Esophagus squamous epithelium (tissue), 5 donors: ENCODE measurements around the gene KLF15. TPM values are rescaled to one million over a fixed set of nuclear protein-coding genes. Genes with fewer than 3 reads are reported as not detected.

Experiments
- DNase-seq: peaks from one replicate; lab custom pipeline; 2025; lab: John Stamatoyannopoulos, UW
- H3K27ac ChIP-seq, 4 donors: fragments of 200-600 bp; sonication (generic); one replicate each; pipeline ENCODE4 v1.5.1; 2016 to 2019; ENCODE audit warnings: mild to moderate bottlenecking in 1 of 4
- H3K27me3 ChIP-seq, 4 donors: fragments of 200-600 bp; sonication (generic); 1 replicate in 3 of 4; 2 replicates in 1 of 4; pipeline versions ENCODE4 v1.5.1 to v1.6.0; 2017 to 2021; ENCODE audit warnings: antibody characterized with exemption in 1 of 4
- H3K36me3 ChIP-seq, 3 donors: fragments of 200-600 bp; sonication (generic); one replicate each; pipeline ENCODE4 v1.5.1; 2016 to 2019
- H3K4me1 ChIP-seq, 3 donors: fragments of 200-600 bp; sonication (generic); one replicate each; pipeline ENCODE4 v1.5.1; 2017 to 2019
- H3K4me3 ChIP-seq, 4 donors: fragments of 200-600 bp; sonication (generic); 1 replicate in 3 of 4; 2 replicates in 1 of 4; pipeline ENCODE4 v1.5.1; 2016 to 2019; ENCODE audit warnings: mild to moderate bottlenecking in 2 of 4, moderate library complexity in 1 of 4
- H3K9me3 ChIP-seq, 3 donors: fragments of 200-600 bp; sonication (generic); one replicate each; pipeline ENCODE4 v1.5.1; 2016 to 2019
- POLR2A ChIP-seq, 4 donors: fragments of 450-650 bp; IDR thresholded peaks; one replicate each; pipeline ENCODE4 v1.6.1; 2017; ENCODE audit warnings: antibody characterized with exemption in 4 of 4, mild to moderate bottlenecking in 4 of 4, moderate library complexity in 3 of 4
- WGBS, 2 donors: methylation state at CpG; one replicate each; pipeline ENCODE4 v1.1.5; 2018; 5-methylcytosine and 5-hydroxymethylcytosine counted together
- intact Hi-C: fragments of 100-400 bp; cut with DNase I; formaldehyde crosslinking; loops from one replicate; pipeline ENCODE4 v1.15.0; 2022
- total RNA-seq, 4 donors: library from RNA; depleted of rRNA; stranded (reverse); fragments of >200 nt; gene quantifications; one replicate each; pipeline ENCODE4 v1.1.0, GENCODE V29; 2016
- TF ChIP-seq, protein P1 (sequence below), 6 experiments: fragments of 450-650 bp in 4 of 6; fragments of 200-600 bp in 2 of 6; sonication (generic) in 2 of 6; IDR thresholded peaks; one replicate each; pipeline ENCODE4 v1.5.1; 2016 to 2019; ENCODE audit warnings: antibody characterized with exemption in 6 of 6, mild to moderate bottlenecking in 4 of 6, moderate library complexity in 4 of 6
- donor health status: DM: yes; HTN: yes; CAD: no.

The KLF15 gene
- total RNA-seq, 4 donors from 2014 or later = 1.8 to 43.1 (median 7.7) TPM

DNA sequence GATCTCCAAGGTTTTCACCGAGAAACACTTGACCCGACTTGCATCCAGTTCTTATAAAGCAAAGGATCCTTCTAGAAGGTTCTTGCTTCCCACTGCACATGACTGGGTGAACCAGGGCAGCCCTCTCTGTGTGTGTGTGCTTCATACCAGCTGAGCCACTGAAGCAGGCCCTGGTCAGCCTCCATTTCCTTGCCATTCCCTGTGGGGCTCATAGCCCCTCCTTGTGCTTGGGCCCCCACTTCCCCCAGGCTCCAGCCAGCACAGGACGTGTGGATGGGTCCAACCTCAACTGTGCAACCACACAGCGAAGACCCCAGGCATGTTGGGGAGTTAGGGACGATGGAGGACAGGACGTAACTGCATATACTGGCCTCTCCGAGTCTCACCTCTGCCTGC is 15.5 kb downstream of the KLF15 start:
- Histone ChIP-seq H3K4me3 (no peak overlapping the region), H3K4me1 (peaks cover 0 to 7% (median 4%) of the 10 kb centered on the region in 3 donors), H3K27me3 (peaks cover 0 to 7% (median 0%) of the 10 kb centered on the region in 4 donors), H3K27ac (no peak overlapping the region), H3K9me3 (no peaks in the 10 kb centered on the region), H3K36me3 (peaks cover 0 to 29% (median 0%) of the 10 kb centered on the region in 3 donors)
- DNase-seq = no peak
- intact Hi-C loops = no loop called here
- 64 to 94% methylated on average over 4 to 5 of the region's 7 CpGs for WGBS, 2 donors
- TF ChIP-seq, protein P1, sequence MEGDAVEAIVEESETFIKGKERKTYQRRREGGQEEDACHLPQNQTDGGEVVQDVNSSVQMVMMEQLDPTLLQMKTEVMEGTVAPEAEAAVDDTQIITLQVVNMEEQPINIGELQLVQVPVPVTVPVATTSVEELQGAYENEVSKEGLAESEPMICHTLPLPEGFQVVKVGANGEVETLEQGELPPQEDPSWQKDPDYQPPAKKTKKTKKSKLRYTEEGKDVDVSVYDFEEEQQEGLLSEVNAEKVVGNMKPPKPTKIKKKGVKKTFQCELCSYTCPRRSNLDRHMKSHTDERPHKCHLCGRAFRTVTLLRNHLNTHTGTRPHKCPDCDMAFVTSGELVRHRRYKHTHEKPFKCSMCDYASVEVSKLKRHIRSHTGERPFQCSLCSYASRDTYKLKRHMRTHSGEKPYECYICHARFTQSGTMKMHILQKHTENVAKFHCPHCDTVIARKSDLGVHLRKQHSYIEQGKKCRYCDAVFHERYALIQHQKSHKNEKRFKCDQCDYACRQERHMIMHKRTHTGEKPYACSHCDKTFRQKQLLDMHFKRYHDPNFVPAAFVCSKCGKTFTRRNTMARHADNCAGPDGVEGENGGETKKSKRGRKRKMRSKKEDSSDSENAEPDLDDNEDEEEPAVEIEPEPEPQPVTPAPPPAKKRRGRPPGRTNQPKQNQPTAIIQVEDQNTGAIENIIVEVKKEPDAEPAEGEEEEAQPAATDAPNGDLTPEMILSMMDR (IDR thresholded peaks at IDR 0.05) = no peak
- no peak for TF ChIP-seq POLR2A (IDR thresholded peaks at IDR 0.05)

DNA sequence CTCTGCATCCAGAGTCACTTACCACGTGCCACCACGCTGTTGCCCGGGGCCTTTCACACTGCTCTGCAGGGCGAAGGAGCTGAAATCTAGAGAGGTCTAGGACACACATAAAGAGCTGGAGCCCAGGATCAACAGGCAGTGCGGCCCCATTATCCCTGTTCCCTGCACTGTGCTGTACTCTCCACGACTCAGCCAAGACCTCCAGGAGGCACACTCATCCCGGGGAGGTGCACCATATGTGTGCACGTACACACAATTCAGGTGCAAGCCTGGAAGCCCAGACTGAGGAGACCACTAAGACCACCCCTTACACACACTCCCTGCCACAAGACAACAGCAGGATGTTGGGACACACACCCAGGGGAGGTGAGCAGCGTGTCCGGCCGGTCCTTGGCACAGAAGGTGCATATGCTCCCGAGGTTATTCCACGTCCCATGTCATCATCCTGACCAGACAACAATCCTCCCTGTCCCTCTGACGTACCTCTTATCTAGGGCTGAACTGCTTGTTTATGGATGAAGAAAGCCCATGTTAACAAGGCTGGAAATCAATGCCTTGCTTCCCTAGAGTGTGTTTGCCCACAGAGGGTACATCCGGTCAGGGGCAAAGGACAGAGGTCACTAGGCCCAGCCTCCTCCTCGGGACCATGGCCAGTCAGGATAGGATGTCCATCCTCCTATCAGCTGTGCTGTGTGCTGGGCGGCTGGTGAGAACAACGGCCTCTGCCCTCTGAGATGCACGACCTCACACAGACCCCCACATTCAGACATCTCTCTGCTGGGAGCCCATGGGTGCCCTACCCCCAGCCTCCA is 16.1 kb downstream of the KLF15 start:
- intact Hi-C loops = no loop called here
- DNase-seq = no peak
- 73 to 83% methylated on average over 2 to 4 of the region's 19 CpGs for WGBS, 2 donors

DNA sequence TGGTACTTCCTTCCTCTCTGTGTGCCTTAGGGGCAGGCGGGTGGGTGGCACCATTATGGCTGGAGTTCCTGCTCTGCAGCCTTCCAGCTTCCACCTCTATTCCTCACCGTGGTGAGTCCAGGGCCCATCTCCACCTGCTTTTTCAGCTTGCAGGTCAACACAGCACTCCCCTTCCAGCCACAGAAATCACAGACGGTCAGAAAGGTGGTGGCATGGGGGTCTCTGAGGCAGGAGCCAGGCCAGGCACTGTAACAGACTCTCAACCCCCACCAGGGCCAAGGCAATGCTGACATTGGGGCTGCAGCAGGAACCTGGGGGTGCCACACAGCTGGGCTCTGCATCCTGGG is 16.6 kb downstream of the KLF15 start:
- peaks cover 0 to 7% (median 0%) of the 10 kb centered on the region in 4 donors for H3K27me3 ChIP-seq
- H3K27ac ChIP-seq = no peak overlapping the region
- intact Hi-C loops = no loop called here
- H3K4me1 ChIP-seq = peaks cover 0 to 7% (median 4%) of the 10 kb centered on the region in 3 donors
- TF ChIP-seq, protein P1 (IDR thresholded peaks at IDR 0.05) = no peak
- TF ChIP-seq POLR2A (IDR thresholded peaks at IDR 0.05) = no peak
- WGBS, 2 donors = 100% methylated on average over 2 of the region's 3 CpGs; no CpG with 5 or more reads in 1 of the 2 donors
- DNase-seq = no peak
- peaks cover 0 to 18% (median 0%) of the 10 kb centered on the region in 3 donors for H3K36me3 ChIP-seq
- no peak overlapping the region for H3K4me3 ChIP-seq
- no peaks in the 10 kb centered on the region for H3K9me3 ChIP-seq

More for the DNA sequence above, 16.1 kb downstream of the KLF15 start:
- no peak overlapping the region for H3K27ac ChIP-seq
- TF ChIP-seq, protein P1 (IDR thresholded peaks at IDR 0.05) = no peak
- TF ChIP-seq POLR2A (IDR thresholded peaks at IDR 0.05) = no peak
- peaks cover 0 to 7% (median 0%) of the 10 kb centered on the region in 4 donors for H3K27me3 ChIP-seq
- peaks cover 0 to 7% (median 4%) of the 10 kb centered on the region in 3 donors for H3K4me1 ChIP-seq
- H3K9me3 ChIP-seq = no peaks in the 10 kb centered on the region
- H3K4me3 ChIP-seq = no peak overlapping the region
- peaks cover 0 to 23% (median 0%) of the 10 kb centered on the region in 3 donors for H3K36me3 ChIP-seq

DNA sequence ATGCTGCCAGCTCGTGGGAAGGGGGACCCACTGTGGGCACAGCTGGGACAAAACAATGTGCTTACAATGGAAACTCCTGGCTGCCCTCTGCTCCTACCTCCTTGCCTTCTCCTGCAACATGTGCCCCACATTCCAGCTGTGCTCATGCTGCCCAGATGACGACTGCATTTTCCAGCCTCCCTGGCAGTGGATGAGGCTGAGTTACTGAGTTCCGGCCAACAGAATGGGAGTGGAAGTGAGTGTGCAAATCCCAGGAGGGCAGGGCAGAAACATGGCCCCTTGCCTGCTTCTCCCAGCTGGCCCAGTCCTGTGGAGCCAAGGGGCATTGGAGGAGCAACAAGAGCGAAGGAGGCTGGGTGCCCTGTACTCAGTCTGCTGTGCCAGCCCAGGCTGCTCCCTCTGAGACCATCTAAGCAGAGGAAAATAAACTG is 17.1 kb downstream of the KLF15 start:
- no peak for DNase-seq
- Histone ChIP-seq H3K4me3 (no peak overlapping the region), H3K27ac (no peak overlapping the region), H3K9me3 (no peaks in the 10 kb centered on the region), H3K36me3 (peaks cover 0 to 13% (median 0%) of the 10 kb centered on the region in 3 donors), H3K27me3 (peaks cover 0 to 7% (median 0%) of the 10 kb centered on the region in 4 donors), H3K4me1 (peaks cover 0 to 7% (median 4%) of the 10 kb centered on the region in 3 donors)
- WGBS, 2 donors = no CpG with 5 or more reads among the region's 4 CpGs
- TF ChIP-seq POLR2A (IDR thresholded peaks at IDR 0.05) = no peak
- TF ChIP-seq, protein P1 (IDR thresholded peaks at IDR 0.05) = no peak
- intact Hi-C loops = no loop called here

DNA sequence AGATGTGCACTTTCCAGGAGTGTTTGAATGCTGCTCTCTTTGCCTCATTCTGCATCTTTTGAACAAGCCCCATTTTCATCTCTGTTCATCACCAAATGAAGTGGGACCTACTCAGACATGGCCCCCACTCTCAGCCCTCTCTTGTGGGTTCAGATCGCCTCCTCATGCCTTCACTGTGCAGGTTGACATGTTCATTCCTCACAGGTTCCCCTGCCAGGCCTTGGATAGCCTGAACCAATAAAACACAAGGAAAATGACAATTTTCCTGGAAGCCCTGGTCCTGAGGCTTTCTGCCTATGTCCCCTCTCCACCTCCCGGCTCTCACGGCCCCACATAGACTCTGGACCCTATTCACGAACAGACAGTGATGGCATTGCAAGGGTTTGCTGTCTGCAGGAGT is 17.7 kb downstream of the KLF15 start:
- no peak overlapping the region for H3K4me3 ChIP-seq
- no peak for DNase-seq
- H3K27ac ChIP-seq = no peak overlapping the region
- intact Hi-C loops = no loop called here
- TF ChIP-seq POLR2A (IDR thresholded peaks at IDR 0.05) = no peak
- TF ChIP-seq, protein P1 (IDR thresholded peaks at IDR 0.05) = no peak
- H3K4me1 ChIP-seq = peaks cover 0 to 7% (median 4%) of the 10 kb centered on the region in 3 donors
- H3K9me3 ChIP-seq = no peaks in the 10 kb centered on the region
- H3K27me3 ChIP-seq = peaks cover 0 to 7% (median 0%) of the 10 kb centered on the region in 4 donors
- WGBS, 2 donors = 70 to 75% methylated on average over 4 of the region's 4 CpGs
- H3K36me3 ChIP-seq = peaks cover 0 to 9% (median 0%) of the 10 kb centered on the region in 3 donors
